ENCODE measurements around the gene UBE2L6. TPM values are rescaled to one million over a fixed set of nuclear protein-coding genes. Genes with fewer than 3 reads are reported as not detected.
A peak's percentile ranks its signal among the peaks of the same experiment; 100 is the strongest.

The UBE2L6 gene
- total and polyA plus RNA-seq, 12 donors: 9.7 to 156 (median 17.7) TPM

GRCh38 chr11:57556041-57556440 is 11.4 kb downstream of the UBE2L6 start:
- 86 to 91% methylated on average over 8 of the region's 8 CpGs for WGBS, 2 donors
- peaks cover 0 to 97% (median 42%) of the 10 kb centered on the region in 9 donors for H3K36me3 ChIP-seq

DNA sequence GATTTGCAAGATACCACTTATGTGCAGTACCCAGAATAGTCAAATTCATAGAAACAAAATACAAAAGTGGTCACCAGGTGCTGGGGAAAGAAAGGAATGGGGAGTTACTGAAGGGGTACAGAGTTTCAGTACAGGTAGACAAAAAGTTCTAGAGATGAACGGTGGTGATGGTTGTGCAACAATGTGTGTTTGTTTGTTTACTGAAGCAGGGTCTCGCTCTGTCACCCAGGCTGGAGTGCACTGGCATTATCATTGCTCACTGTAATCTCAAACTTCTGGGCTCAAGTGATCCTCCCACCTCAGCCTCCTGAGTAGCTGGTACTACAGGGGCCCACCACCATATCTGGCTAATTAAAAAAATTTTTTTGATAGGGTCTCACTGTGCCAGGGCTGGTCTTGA is 12.1 kb downstream of the UBE2L6 start:
- Histone ChIP-seq H3K4me1 (no peaks in the 10 kb centered on the region), H3K36me3 (peaks cover 0 to 100% (median 42%) of the 10 kb centered on the region in 9 donors), H3K4me3 (no peak overlapping the region), H3K9me3 (no peaks in the 10 kb centered on the region), H3K27me3 (no peaks in the 10 kb centered on the region), H3K27ac (no peak overlapping the region)
- no peak for DNase-seq
- WGBS, 2 donors: 96 to 98% methylated on average over 2 of the region's 2 CpGs
- intact Hi-C loops (cut with DNase I): no loop called here
- no peak for ATAC-seq
- TF ChIP-seq, protein P1, sequence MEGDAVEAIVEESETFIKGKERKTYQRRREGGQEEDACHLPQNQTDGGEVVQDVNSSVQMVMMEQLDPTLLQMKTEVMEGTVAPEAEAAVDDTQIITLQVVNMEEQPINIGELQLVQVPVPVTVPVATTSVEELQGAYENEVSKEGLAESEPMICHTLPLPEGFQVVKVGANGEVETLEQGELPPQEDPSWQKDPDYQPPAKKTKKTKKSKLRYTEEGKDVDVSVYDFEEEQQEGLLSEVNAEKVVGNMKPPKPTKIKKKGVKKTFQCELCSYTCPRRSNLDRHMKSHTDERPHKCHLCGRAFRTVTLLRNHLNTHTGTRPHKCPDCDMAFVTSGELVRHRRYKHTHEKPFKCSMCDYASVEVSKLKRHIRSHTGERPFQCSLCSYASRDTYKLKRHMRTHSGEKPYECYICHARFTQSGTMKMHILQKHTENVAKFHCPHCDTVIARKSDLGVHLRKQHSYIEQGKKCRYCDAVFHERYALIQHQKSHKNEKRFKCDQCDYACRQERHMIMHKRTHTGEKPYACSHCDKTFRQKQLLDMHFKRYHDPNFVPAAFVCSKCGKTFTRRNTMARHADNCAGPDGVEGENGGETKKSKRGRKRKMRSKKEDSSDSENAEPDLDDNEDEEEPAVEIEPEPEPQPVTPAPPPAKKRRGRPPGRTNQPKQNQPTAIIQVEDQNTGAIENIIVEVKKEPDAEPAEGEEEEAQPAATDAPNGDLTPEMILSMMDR (IDR thresholded peaks at IDR 0.05): no peak

More at GRCh38 chr11:57556041-57556440, 11.4 kb downstream of the UBE2L6 start:
- Histone ChIP-seq H3K27ac (no peak overlapping the region), H3K9me3 (no peaks in the 10 kb centered on the region), H3K27me3 (no peaks in the 10 kb centered on the region), H3K4me1 (peaks cover 0 to 4% (median 0%) of the 10 kb centered on the region in 9 donors), H3K4me3 (no peak overlapping the region)
- ATAC-seq (peak in 1 of 8 donors; percentile 22), DNase-seq (no peak)
- intact Hi-C loops (cut with DNase I): no loop called here
- TF ChIP-seq, protein P1 (IDR thresholded peaks at IDR 0.05): no peak

DNA sequence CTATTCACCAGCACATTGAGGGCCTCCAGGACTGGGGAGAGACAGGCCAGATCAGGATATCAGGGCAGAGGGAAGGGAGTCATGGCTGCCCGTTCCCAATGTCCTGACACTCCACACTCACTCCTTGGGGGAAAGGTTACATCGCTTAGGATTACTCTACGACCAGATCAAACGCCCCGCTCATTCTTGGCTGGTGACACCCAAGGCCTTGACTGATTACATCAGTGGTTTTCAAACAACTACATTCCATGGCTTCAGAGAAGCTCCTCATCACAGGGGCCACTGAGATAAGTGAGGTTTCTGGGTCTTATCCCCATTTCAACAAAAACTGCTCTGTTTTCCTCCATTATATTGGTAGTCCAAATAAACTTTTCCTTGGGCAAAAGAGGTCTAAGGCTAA is 15.0 kb downstream of the UBE2L6 start:
- H3K9me3 ChIP-seq: no peaks in the 10 kb centered on the region
- WGBS, 2 donors: 84 to 87% methylated on average over 5 of the region's 5 CpGs
- peaks cover 0 to 7% (median 0%) of the 10 kb centered on the region in 9 donors for H3K4me1 ChIP-seq
- peaks cover 0 to 99% (median 53%) of the 10 kb centered on the region in 9 donors for H3K36me3 ChIP-seq
- intact Hi-C loops (cut with DNase I): no loop called here
- DNase-seq (no peak), ATAC-seq (no peak)
- no peak overlapping the region for H3K27ac ChIP-seq
- no peaks in the 10 kb centered on the region for H3K27me3 ChIP-seq
- TF ChIP-seq, protein P1 (IDR thresholded peaks at IDR 0.05): no peak
- no peak overlapping the region for H3K4me3 ChIP-seq

GRCh38 chr11:57551941-57552340 is 15.5 kb downstream of the UBE2L6 start:
- WGBS, 2 donors: 87 to 92% methylated on average over 4 of the region's 4 CpGs
- peaks cover 0 to 97% (median 52%) of the 10 kb centered on the region in 9 donors for H3K36me3 ChIP-seq

More at GRCh38 chr11:57551941-57552340, 15.5 kb downstream of the UBE2L6 start:
- Histone ChIP-seq H3K27ac (no peak overlapping the region), H3K9me3 (no peaks in the 10 kb centered on the region), H3K4me3 (no peak overlapping the region), H3K4me1 (peaks cover 0 to 12% (median 0%) of the 10 kb centered on the region in 9 donors), H3K27me3 (no peaks in the 10 kb centered on the region)
- intact Hi-C loops (cut with DNase I): no loop called here
- DNase-seq (no peak), ATAC-seq (no peak)
- TF ChIP-seq, protein P1 (IDR thresholded peaks at IDR 0.05): no peak

Data from heart right ventricle (tissue), 16 donors.